Sciatic nerve (tissue), 2 donors: ENCODE data around the gene PDLIM1. TPM values are rescaled to one million over a fixed set of nuclear protein-coding genes. Genes with fewer than 3 reads are reported as not detected.
A peak's percentile ranks its signal among the peaks of the same experiment; 100 is the strongest.

ENCODE experiments used
- ATAC-seq: fragments of 200-7000 bp; cut with Tn5 transposase; one replicate; pipeline ENCODE4 v1.9.1; 2020; ENCODE audit warnings: mild to moderate bottlenecking, moderate library complexity
- DNase-seq: peaks from one replicate; pipeline ENCODE4 v3.0.0-alpha.2; 2020; ENCODE audit warnings: low spot score
- intact Hi-C: fragments of 100-400 bp; cut with DNase I; formaldehyde crosslinking; loops from one replicate; pipeline ENCODE4 v1.14.2; 2022
- total RNA-seq: library from RNA; stranded (reverse); fragmentation: NEBNext Ultra II Directional; extraction: Animal tissue kit (Norgen Biotek cat#: 25700); gene quantifications from one replicate; pipeline ENCODE4 v1.2.1, GENCODE V29; 2021
- donor health status: DM: no; HTN: no; CAD: no.
- donor health status: DM: no; HTN: no; CAD: no.

Gene PDLIM1
- total RNA-seq, 1 donor from 2014 or later = 138 TPM

DNA sequence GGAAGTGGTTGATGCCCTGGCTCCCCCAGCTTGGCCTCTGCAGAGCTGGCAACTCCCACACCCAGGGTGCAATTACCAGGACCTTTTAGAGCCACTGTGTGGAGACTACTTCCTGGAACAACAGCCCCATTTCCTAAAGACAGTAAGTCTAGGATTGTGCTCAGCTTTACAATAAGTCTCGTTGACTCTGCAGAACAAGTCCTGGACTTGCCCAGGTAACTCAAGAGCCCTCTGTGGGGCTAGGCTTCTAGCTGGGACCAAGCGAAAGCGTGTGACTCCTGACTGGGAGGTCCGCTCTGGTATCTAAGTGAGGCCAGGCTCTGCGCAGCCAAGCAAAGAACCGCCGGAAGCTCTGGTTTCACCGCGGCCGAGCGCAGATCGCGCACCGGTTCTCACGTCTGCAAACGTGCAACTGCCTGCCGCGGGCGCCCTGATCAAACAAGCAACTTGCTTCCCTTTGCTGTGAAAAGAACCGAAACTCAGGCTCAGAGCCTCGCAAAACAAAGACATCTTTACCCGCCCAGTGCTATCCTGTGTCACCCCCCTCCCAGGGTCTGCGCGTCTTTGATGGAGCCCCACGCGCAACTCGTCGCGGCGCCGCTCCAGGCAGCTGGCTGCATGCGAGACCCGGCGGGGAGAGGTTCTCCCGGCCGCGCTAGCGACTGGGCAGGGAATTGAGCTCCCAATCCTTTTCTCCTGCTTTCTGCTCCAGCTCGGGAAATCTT, 4.4 kb upstream of the PDLIM1 start:
- peak; percentile 35 for ATAC-seq
- DNase-seq = no peak
- intact Hi-C loops = no loop called here

DNA sequence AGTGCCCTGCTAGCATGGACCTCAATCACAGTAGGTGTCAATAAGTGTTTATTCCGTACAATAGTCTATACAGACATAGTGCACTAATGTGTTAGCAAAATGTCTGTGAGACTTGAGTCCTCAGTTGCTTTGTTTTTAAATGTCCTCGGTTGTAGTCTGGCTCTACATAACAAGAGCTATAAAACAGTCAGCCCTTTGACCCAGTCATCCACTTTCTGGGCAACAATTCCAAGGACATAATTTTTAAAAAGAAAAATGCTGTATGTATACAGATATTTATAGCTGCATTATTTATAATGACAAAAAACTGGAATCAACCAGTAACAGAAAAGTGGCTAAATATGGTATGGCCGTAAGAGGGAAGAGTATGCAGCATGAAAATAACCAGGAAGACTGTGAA, 2.8 kb upstream of the PDLIM1 start:
- DNase-seq = no peak
- intact Hi-C loops = no loop called here

DNA sequence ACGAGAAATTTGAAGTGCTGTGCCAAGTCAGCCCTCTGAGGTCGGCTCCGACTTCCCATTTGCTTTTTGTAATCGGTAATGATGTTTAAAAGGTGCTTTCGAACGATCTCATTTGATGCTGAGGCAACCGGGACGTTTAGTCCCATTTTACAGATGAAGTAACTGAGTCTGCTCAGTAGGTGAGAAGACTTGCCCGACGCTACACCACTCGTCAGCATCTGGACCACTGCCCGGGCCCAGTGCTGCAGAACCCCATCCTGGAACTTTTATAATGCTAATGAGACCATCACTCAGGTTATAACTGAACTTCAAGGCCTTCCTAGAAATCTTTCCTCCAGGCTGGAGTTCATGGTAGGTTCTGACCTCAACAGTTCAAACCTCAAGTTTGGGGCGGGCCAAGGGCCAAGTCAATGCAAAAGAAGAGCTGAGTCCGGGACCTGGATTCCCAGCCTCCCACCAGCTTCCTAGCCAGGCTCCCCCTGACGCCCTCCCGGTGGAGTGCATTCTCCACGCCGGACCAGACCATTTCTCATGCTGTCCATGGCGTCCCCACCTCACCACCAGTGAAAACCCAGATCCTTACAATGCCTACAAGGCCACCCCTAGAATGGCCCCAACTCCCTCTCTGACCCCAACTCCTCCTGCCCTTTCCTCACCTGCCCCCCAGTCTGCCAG, 699 bp upstream of the PDLIM1 start:
- DNase-seq = no peak
- intact Hi-C loops = no loop called here
- ATAC-seq = no peak

More for the DNA sequence above, 2.8 kb upstream of the PDLIM1 start:
- no peak for ATAC-seq

DNA sequence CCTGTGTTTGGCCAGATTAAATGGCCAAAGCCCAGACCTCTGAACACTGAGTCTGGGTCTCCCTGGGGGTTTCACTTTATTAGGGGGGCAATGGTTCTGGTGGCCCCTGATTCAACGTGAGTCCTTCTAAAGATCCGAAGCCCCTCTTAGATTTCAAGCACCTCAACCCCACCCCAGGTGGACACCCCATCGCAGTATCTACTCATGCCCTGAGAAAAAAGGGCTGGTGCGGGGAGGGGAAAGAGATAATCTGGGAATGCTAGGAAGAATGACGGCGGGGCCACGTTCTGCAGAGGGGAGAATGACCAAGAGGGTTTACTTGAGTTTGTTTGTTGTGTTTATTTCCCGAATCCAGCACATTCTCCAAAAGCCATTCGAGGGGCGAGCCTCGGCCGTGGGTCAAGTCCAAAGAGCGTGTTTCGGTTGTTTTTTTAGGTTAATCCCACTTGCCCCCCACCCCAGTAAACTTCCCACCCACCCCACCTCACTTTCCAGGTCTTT, 832 bp downstream of the PDLIM1 start:
- ATAC-seq (no peak), DNase-seq (no peak)
- intact Hi-C loops = no loop called here

DNA sequence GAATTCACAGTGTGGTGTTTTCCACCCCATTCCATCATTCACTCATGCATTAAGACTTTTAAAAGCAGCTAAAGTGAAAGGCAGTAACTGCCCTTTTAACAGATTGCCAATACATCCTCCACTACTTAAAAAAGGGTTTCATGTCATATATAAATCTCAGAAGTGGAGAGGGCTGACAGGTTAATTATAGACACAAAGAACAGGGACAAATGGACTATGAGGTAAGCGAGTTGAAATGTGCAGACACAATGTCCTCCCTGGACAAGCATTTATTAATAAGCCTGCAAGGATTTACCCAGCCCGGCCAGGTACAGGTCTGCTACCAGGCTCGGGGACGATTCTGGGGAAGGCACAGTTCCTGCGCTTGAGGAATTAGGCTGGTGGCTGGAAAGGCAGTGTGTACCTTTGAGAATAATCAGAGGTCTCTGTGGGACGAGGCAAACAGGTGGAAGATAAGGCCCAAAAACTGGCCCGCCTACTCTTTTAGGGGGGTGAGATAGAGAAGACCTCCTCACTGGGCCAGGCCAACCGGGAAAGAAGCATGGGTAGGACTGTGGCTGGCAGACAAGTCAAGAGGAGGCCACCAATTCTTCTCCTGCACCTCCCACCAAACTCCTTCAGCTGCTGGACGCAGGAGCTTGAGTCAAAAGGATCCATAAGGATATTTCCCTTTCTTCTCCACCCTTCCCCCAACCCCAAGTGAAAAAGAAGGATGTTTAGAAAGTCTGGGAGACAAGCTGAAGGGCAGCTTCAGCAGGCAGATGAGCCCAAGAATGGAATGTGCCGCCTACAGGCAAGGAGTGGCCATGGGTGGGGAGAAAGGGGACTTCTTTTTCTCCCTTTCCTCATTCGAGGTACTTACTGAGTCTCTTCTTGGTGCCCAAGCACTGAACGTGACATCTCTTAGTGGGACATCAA, 1.5 kb downstream of the PDLIM1 start:
- intact Hi-C loops = no loop called here
- ATAC-seq (no peak), DNase-seq (no peak)

DNA sequence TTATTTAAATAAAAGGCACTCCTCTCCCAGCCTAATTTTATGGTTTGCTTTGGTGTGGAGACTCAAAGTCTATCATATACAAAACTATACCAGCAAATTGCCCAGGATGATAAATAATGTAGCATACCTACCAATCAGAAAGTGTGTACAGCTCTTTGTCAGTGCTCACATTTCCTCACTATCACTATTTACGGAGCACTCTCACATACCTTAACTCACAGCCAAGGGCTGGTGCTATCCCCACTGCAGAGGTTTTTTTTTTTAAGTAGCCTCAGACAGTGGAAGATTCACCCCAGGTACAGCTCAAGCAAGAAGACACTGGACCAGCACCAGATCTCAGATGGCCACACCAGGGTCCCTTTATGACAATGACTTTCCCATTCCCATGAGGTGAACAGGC, 2.5 kb downstream of the PDLIM1 start:
- ATAC-seq (no peak), DNase-seq (no peak)
- intact Hi-C loops = no loop called here

DNA sequence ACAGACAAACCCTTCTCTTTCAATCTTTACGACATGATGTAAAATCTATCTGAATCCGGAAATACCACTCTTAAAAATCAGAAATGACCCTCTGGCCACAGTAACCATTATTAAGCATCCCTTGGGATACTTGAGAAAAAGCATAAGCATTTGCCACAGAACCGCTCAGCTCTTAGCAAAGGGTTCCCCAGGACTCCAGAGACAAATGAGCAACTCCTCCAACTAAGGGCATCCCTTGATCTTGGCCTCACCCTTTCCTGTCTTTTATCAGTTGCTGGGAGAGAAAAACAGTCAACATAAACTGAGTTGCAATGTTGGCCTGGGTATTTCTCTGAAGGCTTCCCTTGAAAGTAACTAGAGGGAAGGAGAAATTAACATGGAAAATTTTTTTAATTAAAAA, 3.5 kb downstream of the PDLIM1 start:
- intact Hi-C loops = no loop called here
- DNase-seq (no peak), ATAC-seq (no peak)

DNA sequence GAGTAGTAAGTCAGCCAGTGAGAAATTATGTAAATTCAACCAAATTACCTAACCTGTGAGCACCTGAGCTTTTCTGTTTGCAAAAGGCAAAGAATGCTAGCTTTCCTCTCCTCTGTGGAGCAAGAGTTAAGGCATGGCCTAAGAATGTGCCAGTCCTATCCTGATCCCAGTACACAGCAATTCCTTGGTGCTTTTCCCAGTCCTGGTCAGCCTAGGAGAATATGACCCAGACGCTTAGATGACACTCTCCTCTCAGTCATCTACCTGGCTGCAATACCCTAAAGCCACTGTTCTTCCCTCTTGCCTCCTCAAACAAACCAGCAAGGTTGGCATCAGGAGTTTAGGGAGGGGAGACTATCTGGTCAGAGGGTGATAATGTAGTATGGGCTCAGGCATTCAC, 4.1 kb downstream of the PDLIM1 start:
- ATAC-seq (no peak), DNase-seq (no peak)
- intact Hi-C loops = no loop called here

DNA sequence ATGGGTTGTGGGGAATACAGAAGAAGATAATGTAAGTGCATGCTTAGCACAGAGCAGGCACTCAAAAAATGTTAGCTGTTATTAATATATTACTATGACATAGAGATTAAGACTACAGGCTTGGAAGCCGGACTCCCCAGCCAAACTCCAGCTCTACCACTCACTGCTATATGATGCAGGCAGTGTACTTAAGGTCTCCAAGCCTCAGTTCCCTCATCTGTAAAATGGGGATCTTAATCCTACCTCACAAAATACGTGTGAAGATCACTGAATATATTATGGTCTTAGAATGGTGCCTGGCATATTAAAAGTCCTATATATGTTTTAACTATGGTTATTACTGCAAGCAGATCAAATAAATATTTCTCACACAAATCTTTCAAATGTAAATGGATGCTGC, 5.2 kb downstream of the PDLIM1 start:
- intact Hi-C loops = no loop called here
- no peak for DNase-seq
- ATAC-seq = no peak

DNA sequence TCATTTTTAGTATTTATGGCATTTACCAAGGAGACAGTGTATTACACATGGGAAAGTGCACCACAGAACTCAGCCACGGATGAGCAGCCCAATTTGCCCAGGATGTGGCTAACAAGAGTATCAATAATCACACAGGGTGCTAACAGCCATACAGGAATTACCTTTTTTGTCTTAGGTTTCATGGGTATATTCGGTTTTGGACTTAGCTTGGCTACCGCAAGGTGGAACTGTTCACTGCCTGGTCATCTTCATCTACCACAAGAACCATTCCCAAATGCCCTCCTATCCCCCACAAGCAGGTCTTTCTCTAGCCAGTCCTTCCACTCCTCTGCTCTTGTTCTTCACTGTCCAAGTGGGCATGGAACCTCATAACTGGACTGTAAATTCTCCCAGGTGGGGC, 6.0 kb downstream of the PDLIM1 start:
- no peak for DNase-seq
- intact Hi-C loops = no loop called here
- no peak for ATAC-seq

DNA sequence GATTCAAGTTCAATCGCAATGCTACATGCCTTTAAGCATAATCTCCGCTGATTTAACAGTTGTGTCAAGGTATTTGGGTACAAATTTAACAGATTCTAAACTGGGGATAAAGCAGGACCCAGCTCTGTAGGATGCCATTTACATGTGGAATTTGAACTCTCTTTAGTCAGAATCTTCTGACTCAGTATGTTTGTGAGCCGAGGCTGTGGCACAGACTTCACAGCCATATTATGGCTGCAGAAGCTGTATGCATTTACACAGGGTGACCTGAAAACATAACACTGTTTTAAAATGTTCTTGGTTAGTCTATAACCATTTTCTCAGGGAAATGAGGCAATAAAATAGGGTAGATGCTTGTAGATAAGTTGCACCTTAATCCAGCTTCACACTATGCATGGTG, 8.7 kb downstream of the PDLIM1 start:
- intact Hi-C loops = no loop called here
- DNase-seq (no peak), ATAC-seq (no peak)

DNA sequence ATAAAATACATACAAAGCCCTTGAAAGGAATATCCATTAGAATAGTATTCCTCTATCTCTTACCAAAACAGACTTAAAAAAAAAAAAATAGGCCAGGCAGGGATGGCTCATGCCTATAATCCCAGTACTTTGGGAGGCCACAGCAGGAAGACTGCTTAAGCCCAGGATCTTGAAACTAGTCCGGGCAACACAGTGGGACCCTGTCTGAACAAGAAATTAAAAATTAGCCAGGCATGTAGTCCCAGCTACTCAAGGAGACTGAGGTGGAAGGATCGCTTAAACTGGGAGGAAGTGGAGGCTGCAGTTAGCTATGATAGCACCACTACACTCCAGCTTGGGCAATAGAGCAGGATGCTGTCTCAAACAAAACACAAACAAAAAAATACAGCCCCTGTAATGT, 9.6 kb downstream of the PDLIM1 start:
- ATAC-seq (no peak), DNase-seq (no peak)
- intact Hi-C loops = no loop called here

DNA sequence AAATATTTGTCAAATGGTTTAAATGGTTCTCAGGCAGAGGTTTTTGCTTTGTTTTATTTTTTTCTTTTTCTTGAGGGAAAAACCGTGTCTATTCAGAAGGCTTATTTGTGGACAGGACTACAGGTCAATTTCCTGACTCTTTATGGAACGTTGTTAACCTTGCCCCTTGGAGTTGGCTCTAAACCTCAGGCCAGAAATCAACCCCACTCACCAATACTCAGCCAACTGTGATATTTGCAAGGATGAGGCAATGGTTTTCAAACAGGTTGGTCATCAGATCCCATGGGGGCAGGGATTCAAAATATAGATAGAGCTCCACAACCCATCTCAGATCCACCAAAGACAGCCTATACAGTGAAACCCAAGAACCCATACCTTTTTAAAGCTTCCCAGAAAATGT, 10.2 kb downstream of the PDLIM1 start:
- intact Hi-C loops = no loop called here
- no peak for ATAC-seq
- DNase-seq = no peak

DNA sequence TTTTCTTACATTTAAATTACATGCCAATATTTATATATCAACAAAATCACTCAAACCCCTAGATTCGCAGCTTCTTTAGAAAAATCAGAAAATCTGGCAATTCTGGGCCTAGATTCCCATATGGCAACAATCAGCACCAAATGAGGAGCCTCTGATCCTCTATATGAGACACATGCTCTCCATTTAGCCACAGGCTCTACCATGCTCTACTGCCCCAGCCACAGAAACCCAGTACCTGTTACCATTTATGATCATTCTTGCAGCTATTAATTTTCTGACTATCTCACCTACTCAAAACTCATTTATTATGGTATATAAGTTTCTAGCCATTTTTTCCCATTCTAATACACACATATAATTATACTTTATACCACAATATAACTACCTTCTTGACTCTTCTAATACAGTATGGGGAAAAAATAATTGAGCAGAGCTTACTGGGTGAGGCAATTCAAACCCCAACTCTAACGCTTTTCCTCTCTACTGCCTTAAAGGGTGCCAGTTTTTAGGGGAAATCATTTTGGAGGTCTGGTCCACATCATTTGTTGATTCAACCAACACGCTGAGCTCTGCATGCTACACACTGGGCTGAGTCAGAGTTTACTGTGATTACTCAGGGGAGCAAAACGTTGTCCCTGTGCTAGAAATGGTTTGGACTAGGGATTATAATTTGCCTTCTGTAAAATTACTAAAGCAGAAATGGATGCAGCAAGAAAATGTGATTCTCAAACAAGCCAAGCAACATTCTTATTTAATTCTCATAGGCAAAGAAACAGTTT, 11.6 kb downstream of the PDLIM1 start:
- DNase-seq = no peak
- ATAC-seq = no peak
- intact Hi-C loops = no loop called here

DNA sequence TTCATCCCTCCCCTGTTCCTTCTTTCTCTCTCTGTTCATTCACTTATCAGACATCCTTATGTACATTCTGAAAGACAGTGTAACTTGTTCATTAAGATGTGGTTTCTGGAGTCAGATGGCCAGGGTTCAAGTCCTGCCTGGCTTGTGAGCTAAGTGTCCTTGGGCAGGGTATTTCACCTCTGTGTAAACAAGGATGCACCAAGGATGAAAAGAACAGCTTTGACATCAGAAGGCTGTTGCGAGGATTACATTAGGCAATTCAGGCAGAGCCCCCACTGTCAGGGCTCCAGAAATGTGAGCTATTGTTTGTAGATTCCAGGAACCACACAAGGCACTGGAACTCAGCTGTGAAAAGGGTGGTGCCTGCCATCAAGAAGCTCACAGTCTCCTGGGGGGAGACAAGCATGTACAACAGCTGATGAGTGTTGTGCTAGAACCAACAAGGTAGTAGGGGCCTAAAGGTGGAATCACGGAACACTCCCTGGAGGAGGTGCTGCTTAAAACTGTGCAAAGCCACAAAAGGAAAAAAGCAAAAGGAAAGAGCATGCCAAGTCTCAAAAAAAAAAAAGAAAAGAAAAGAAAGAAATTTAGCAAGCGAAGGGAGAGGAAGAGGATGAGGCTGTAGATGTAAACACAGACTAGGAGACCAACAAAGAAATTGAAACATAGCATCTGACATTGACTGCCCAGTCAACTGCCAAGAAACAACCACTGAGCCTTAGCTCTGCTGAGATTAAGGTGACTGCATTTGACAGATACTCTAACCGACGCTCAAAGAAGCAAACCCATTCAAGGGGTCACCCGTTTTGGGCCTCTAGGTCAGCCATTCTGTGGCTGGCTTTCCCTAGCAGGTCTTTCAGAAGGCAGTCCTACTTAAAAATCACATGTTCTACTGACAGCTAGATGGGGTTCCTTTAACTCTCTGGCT, 12.5 kb downstream of the PDLIM1 start:
- ATAC-seq (peak; percentile 30), DNase-seq (no peak)
- intact Hi-C loops = no loop called here

DNA sequence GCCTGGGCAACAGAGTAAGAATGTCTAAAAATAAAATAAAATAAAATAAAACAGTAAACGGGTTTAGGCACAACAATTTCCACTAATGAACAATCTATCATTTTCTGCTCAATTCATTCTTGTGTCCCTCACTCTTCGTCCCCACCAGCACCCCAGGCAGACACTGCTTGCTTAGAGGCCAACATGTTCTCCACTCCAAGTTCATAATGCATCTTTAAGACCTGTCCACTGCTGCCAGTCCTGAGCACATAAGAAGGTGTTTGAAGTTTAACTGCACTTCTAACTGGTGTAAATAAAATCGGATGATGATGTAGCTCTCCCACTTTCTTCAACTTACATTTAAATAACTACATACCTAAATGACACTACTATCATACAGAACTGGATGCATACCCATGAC, 13.2 kb downstream of the PDLIM1 start:
- intact Hi-C loops = no loop called here
- no peak for ATAC-seq
- DNase-seq = no peak

DNA sequence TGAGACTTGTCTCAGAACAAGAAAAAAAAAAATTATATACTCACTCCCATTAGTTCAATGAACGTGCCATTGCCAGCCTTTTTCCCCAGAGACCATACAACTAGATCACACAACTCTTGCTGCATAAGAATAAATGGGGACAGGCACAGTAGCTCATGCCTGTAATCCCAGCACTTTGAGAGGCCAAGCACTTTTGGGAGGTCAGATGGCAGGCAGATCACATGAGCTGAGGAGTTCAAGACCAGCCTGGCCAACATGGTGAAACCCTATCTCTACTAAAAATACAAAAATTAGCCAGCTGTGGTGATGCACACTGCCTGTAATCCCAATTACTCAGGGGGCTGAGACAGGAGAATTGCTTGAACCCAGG, 13.6 kb downstream of the PDLIM1 start:
- DNase-seq (no peak), ATAC-seq (no peak)
- intact Hi-C loops = no loop called here
